ENCODE data around the gene ITGB2.
"Not testable (repeated sequence)": the region's sequence is repeated elsewhere in the genome, so short reads cannot be mapped to it uniquely, and the experiment has no call there.

Gene ITGB2

GRCh38 chr21:44917446-44918106, 3.1 kb downstream of the ITGB2 start:
- H3K4me1 ChIP-seq (ENCODE audit: control insufficient read depth, insufficient read depth, low read length, poor library complexity, severe bottlenecking): peaks cover 67% of the 10 kb centered on the region
- H3K36me3 ChIP-seq (ENCODE audit: control insufficient read depth, insufficient read depth, low read length): peaks cover 5% of the 10 kb centered on the region
- no peaks in the 10 kb centered on the region for H3K27me3 ChIP-seq (replicated peaks; ENCODE audit: control insufficient read depth, insufficient read depth, low read length, poor library complexity, severe bottlenecking)
- no peaks in the 10 kb centered on the region for H3K9me3 ChIP-seq (ENCODE audit: control insufficient read depth, low read length)
- peak overlapping the region; percentile 74 for H3K27ac ChIP-seq (ENCODE audit: insufficient read depth, low read length, poor library complexity, severe bottlenecking)
- peak overlapping the region; percentile 10 for H3K4me3 ChIP-seq (ENCODE audit: insufficient read depth, low read depth, low read length, poor library complexity, severe bottlenecking)
- no peak for DNase-seq

DNA sequence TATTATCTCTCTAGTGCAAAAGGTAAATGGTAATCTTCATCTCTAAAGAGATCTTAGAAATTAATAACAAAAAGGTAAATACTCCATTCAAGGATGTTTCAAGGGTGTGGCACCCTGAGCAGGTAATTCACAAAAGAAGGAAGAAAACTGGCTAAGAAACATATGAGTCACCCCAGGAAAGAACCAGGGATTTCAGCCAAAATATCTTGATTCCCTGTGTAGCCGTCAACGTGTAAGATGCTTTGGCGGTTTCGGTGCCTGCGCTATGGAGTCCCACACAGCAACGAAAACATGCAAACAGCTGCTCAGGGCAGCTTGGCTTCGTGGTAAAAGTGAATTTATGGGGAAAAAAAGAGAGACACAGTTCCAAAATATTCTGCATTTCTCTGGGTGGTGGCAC, 3.7 kb downstream of the ITGB2 start:
- peaks cover 5% of the 10 kb centered on the region for H3K36me3 ChIP-seq (ENCODE audit: control insufficient read depth, insufficient read depth, low read length)
- no peaks in the 10 kb centered on the region for H3K9me3 ChIP-seq (ENCODE audit: control insufficient read depth, low read length)
- no peak for DNase-seq
- H3K4me1 ChIP-seq (ENCODE audit: control insufficient read depth, insufficient read depth, low read length, poor library complexity, severe bottlenecking): peaks cover 71% of the 10 kb centered on the region
- no peaks in the 10 kb centered on the region for H3K27me3 ChIP-seq (replicated peaks; ENCODE audit: control insufficient read depth, insufficient read depth, low read length, poor library complexity, severe bottlenecking)
- no peak overlapping the region for H3K4me3 ChIP-seq (ENCODE audit: insufficient read depth, low read depth, low read length, poor library complexity, severe bottlenecking)
- peak overlapping the region; percentile 74 for H3K27ac ChIP-seq (ENCODE audit: insufficient read depth, low read length, poor library complexity, severe bottlenecking)

GRCh38 chr21:44914176-44914874, 6.4 kb downstream of the ITGB2 start:
- peak overlapping the region; percentile 44 for H3K4me3 ChIP-seq (ENCODE audit: insufficient read depth, low read depth, low read length, poor library complexity, severe bottlenecking)
- H3K27me3 ChIP-seq (replicated peaks; ENCODE audit: control insufficient read depth, insufficient read depth, low read length, poor library complexity, severe bottlenecking): no peaks in the 10 kb centered on the region
- peaks cover 10% of the 10 kb centered on the region for H3K36me3 ChIP-seq (ENCODE audit: control insufficient read depth, insufficient read depth, low read length)
- no peaks in the 10 kb centered on the region for H3K9me3 ChIP-seq (ENCODE audit: control insufficient read depth, low read length)
- DNase-seq: peak; percentile 36 to 41 (median 37)
- peak overlapping the region; percentile 74 for H3K27ac ChIP-seq (ENCODE audit: insufficient read depth, low read length, poor library complexity, severe bottlenecking)
- peaks cover 81% of the 10 kb centered on the region for H3K4me1 ChIP-seq (ENCODE audit: control insufficient read depth, insufficient read depth, low read length, poor library complexity, severe bottlenecking)

- no peak for DNase-seq
- Histone ChIP-seq H3K9me3 (ENCODE audit: control insufficient read depth, low read length) (no peaks in the 10 kb centered on the region), H3K36me3 (ENCODE audit: control insufficient read depth, insufficient read depth, low read length) (peaks cover 10% of the 10 kb centered on the region), H3K27ac (ENCODE audit: insufficient read depth, low read length, poor library complexity, severe bottlenecking) (peak overlapping the region; percentile 74), H3K27me3 (replicated peaks; ENCODE audit: control insufficient read depth, insufficient read depth, low read length, poor library complexity, severe bottlenecking) (no peaks in the 10 kb centered on the region), H3K4me3 (ENCODE audit: insufficient read depth, low read depth, low read length, poor library complexity, severe bottlenecking) (peak overlapping the region; percentile 44), H3K4me1 (ENCODE audit: control insufficient read depth, insufficient read depth, low read length, poor library complexity, severe bottlenecking) (peaks cover 79% of the 10 kb centered on the region)
Measured at GRCh38 chr21:44913425-44914175, 7.1 kb downstream of the ITGB2 start.

DNA sequence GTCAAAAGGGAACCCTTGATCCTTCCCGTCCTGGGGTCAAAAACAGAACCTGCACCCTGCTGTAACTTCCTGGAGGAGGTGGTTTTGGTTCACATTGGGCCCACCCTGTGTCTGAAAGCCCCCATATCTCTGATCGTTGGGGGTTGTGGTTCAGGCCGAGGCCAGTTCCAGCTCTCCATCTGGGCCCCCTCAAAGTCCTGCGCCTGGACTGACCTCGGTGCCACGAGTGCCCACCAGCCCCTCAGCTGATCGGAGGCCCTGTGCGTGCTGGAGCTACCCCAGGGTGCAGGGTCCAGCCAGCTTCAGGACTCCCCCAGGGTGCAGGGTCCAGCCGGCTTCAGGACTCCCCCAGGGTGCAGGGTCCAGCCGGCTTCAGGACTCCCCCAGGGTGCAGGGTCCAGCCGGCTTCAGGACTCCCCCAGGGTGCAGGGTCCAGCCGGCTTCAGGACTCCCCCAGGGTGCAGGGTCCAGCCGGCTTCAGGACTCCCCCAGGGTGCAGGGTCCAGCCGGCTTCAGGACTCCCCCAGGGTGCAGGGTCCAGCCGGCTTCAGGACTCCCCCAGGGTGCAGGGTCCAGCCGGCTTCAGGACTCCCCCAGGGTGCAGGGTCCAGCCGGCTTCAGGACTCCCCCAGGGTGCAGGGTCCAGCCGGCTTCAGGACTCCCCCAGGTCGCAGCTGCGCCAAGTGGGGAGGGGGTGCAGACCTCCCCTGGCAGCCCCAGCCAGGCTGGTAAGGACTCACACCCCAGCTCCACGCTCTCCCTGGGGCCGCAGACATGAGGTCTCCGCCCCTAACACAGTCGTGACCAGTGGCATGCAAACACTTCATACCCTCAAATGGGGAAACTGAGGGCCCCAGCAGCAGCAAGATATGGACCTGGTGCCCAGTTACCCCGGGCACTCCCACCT, 7.9 kb downstream of the ITGB2 start:
- peak overlapping the region; percentile 75 for H3K27ac ChIP-seq (ENCODE audit: insufficient read depth, low read length, poor library complexity, severe bottlenecking)
- H3K4me1 ChIP-seq (ENCODE audit: control insufficient read depth, insufficient read depth, low read length, poor library complexity, severe bottlenecking): peaks cover 70% of the 10 kb centered on the region
- not testable (repeated sequence) for DNase-seq

GRCh38 chr21:44912158-44912473, 8.6 kb downstream of the ITGB2 start:
- Histone ChIP-seq H3K4me3 (ENCODE audit: insufficient read depth, low read depth, low read length, poor library complexity, severe bottlenecking) (peak overlapping the region; percentile 18), H3K27me3 (replicated peaks; ENCODE audit: control insufficient read depth, insufficient read depth, low read length, poor library complexity, severe bottlenecking) (no peaks in the 10 kb centered on the region), H3K36me3 (ENCODE audit: control insufficient read depth, insufficient read depth, low read length) (peaks cover 14% of the 10 kb centered on the region), H3K4me1 (ENCODE audit: control insufficient read depth, insufficient read depth, low read length, poor library complexity, severe bottlenecking) (peaks cover 64% of the 10 kb centered on the region), H3K27ac (ENCODE audit: insufficient read depth, low read length, poor library complexity, severe bottlenecking) (peak overlapping the region; percentile 75), H3K9me3 (ENCODE audit: control insufficient read depth, low read length) (no peaks in the 10 kb centered on the region)
- no peak for DNase-seq

More for the DNA sequence above, 7.9 kb downstream of the ITGB2 start:
- H3K9me3 ChIP-seq (ENCODE audit: control insufficient read depth, low read length); H3K27me3 ChIP-seq (replicated peaks; ENCODE audit: control insufficient read depth, insufficient read depth, low read length, poor library complexity, severe bottlenecking); H3K36me3 ChIP-seq (ENCODE audit: control insufficient read depth, insufficient read depth, low read length): not testable (repeated sequence)
- H3K4me3 ChIP-seq (ENCODE audit: insufficient read depth, low read depth, low read length, poor library complexity, severe bottlenecking): peak overlapping the region; percentile 44

DNA sequence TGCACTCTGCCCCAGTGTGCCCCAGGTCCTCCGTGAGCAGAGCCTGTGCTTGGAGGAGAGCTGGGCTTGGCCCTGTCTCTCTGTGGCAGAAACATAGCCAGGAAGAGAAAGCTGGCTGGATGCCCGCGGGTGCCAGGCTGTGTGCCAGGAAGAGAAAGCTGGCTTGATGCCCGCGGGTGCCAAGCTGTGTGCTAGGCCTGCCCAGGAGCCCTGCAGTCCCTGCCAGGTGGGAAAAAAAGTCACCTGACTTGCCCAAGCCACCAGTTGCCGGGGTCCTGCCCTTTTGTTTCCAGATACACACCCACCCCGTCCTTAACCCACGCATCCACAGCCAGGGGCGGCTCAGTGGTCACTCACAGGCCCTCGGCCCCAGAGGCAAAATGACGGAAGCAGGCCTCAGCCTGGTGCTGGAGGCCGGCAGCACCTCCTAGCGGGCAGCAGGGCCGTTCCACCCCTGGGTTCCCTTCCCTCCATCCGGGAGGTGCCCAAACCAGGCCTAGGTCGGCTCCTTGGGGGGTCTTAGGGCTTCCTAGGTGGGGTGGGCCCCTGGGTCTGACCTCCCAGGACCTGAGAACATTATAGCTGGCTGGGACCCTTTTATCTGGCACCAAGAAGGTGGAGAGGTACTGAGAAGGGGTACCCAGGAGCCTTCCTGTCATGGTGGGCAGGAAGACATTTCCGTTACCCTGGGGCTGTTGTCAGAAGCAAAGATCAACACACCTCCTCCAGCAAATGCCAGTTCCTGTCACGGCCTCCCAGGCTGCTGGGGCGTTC, 9.1 kb downstream of the ITGB2 start:
- peak in 2 of 3 donors; percentile 46 to 50 for DNase-seq
- peak overlapping the region; percentile 18 for H3K4me3 ChIP-seq (ENCODE audit: insufficient read depth, low read depth, low read length, poor library complexity, severe bottlenecking)
- H3K27me3 ChIP-seq (replicated peaks; ENCODE audit: control insufficient read depth, insufficient read depth, low read length, poor library complexity, severe bottlenecking): no peaks in the 10 kb centered on the region
- peaks cover 19% of the 10 kb centered on the region for H3K36me3 ChIP-seq (ENCODE audit: control insufficient read depth, insufficient read depth, low read length)
- H3K27ac ChIP-seq (ENCODE audit: insufficient read depth, low read length, poor library complexity, severe bottlenecking): peak overlapping the region; percentile 75
- H3K9me3 ChIP-seq (ENCODE audit: control insufficient read depth, low read length): no peaks in the 10 kb centered on the region
- peaks cover 59% of the 10 kb centered on the region for H3K4me1 ChIP-seq (ENCODE audit: control insufficient read depth, insufficient read depth, low read length, poor library complexity, severe bottlenecking)

DNA sequence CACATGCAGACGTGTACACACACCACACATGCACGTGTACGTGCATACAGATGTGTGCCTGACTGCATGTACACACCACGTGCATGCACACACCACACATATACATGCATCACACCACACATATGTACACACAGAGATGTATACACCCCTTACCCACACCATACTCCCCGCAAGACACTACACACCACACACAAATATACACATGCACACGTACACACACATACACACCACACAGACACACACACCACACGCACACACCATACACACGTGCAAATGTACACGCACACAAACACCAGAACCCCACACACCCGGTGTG, 9.7 kb downstream of the ITGB2 start:
- Histone ChIP-seq H3K4me1 (ENCODE audit: control insufficient read depth, insufficient read depth, low read length, poor library complexity, severe bottlenecking) (peaks cover 55% of the 10 kb centered on the region), H3K27me3 (replicated peaks; ENCODE audit: control insufficient read depth, insufficient read depth, low read length, poor library complexity, severe bottlenecking) (no peaks in the 10 kb centered on the region), H3K4me3 (ENCODE audit: insufficient read depth, low read depth, low read length, poor library complexity, severe bottlenecking) (peak overlapping the region; percentile 18), H3K9me3 (ENCODE audit: control insufficient read depth, low read length) (no peaks in the 10 kb centered on the region), H3K36me3 (ENCODE audit: control insufficient read depth, insufficient read depth, low read length) (peaks cover 24% of the 10 kb centered on the region), H3K27ac (ENCODE audit: insufficient read depth, low read length, poor library complexity, severe bottlenecking) (peak overlapping the region; percentile 75)
- no peak for DNase-seq
